PFSK-1 (cell line): ENCODE results near the gene ALKBH2.

ENCODE experiments used
- FOXP2 ChIP-seq: optimal IDR thresholded peaks from 2 replicates; pipeline ENCODE3; 2011; ENCODE audit warnings: borderline replicate concordance, control low read depth, inconsistent platforms; ENCODE audit not compliant: insufficient read depth; ENCODE audit errors: extremely low read length, extremely low read depth
- POLR2AphosphoS5 ChIP-seq: IDR thresholded peaks from 2 replicates; pipeline ENCODE4 v1.6.1; 2012; ENCODE audit warnings: low read depth, mild to moderate bottlenecking, control low read depth, low read length, moderate library complexity
- SIN3A ChIP-seq: IDR thresholded peaks from 2 replicates; pipeline ENCODE4 v1.6.1; 2012; ENCODE audit warnings: mild to moderate bottlenecking, low read length, moderate library complexity, borderline replicate concordance; ENCODE audit not compliant: insufficient read depth
- TAF1 ChIP-seq: IDR thresholded peaks from 2 replicates; pipeline ENCODE4 v1.6.1; 2012; ENCODE audit warnings: low read length, control low read depth, borderline replicate concordance; ENCODE audit not compliant: insufficient read depth
- TF ChIP-seq, protein P1 (sequence below), 2 experiments: IDR thresholded peaks; 2 replicates each; pipeline versions ENCODE4 v1.6.1 to v1.8.0; 2011 to 2012; ENCODE audit warnings: low read depth in 2 of 2, low read length in 2 of 2, control low read depth in 1 of 2, inconsistent platforms in 1 of 2, mild to moderate bottlenecking in 1 of 2, moderate library complexity in 1 of 2; ENCODE audit not compliant: insufficient read depth in 1 of 2

Gene ALKBH2

DNA sequence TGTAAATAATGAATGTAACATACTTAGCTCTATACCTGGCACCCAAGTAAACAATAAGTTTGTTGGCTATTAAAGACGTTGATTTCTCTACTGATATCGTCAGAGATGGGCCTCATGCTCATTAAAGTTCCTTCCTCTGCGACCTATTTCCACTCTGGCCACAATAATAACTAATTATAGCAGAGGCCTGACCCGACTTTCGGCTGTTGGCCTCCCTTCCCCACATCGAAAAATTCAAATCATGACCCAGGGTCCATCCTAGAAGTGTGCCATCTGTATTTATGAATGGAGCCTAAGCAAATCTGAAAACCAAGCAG, 41.2 kb downstream of the ALKBH2 start:
- TF ChIP-seq POLR2AphosphoS5 (no peak; the same call in 1 of the 2 replicates), TAF1 (no peak), FOXP2 (no peak), SIN3A (peak; percentile 93; the same call in 1 of the 2 replicates)
- TF ChIP-seq, protein P1, sequence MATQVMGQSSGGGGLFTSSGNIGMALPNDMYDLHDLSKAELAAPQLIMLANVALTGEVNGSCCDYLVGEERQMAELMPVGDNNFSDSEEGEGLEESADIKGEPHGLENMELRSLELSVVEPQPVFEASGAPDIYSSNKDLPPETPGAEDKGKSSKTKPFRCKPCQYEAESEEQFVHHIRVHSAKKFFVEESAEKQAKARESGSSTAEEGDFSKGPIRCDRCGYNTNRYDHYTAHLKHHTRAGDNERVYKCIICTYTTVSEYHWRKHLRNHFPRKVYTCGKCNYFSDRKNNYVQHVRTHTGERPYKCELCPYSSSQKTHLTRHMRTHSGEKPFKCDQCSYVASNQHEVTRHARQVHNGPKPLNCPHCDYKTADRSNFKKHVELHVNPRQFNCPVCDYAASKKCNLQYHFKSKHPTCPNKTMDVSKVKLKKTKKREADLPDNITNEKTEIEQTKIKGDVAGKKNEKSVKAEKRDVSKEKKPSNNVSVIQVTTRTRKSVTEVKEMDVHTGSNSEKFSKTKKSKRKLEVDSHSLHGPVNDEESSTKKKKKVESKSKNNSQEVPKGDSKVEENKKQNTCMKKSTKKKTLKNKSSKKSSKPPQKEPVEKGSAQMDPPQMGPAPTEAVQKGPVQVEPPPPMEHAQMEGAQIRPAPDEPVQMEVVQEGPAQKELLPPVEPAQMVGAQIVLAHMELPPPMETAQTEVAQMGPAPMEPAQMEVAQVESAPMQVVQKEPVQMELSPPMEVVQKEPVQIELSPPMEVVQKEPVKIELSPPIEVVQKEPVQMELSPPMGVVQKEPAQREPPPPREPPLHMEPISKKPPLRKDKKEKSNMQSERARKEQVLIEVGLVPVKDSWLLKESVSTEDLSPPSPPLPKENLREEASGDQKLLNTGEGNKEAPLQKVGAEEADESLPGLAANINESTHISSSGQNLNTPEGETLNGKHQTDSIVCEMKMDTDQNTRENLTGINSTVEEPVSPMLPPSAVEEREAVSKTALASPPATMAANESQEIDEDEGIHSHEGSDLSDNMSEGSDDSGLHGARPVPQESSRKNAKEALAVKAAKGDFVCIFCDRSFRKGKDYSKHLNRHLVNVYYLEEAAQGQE (IDR thresholded peaks at IDR 0.05; ENCODE audit: insufficient read depth in 1 of 2, low read depth in 2 of 2, low read length in 2 of 2), result no peak

DNA sequence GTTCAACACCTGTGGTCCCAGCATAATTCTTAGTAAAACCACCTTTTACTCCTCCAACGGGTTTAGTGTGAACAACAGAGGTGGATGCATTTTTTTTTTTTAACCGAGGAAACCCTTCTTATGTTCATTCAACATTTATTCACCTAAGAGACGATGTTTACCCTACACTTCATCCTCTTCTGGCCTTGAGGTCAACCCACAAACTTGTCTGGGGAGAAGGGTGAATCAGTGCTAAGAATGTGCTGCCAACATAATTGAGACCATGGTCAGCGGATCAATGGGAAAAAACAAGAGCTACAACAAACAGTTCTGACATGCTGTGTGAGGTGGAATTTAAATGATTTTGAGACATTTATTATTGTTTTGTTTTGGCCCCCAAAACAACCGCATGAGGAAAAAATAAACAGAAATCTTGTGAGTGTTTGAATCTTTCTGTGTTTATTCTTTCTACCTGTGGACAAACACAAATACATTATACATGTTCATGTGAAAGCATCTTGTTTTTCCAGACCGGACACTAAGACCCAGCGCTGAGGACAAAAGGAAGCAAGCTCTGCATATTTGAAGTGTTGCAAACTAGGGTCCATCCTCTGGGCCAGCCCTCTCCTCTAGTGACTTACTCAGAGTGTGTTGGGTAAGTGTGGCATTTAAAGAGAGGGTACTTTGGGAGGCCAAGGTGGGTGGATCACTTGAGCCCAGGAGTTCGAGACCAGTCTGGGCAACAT, 46.0 kb downstream of the ALKBH2 start:
- TF ChIP-seq SIN3A (no peak), TAF1 (no peak), POLR2AphosphoS5 (no peak), FOXP2 (no peak)
- TF ChIP-seq, protein P1 (IDR thresholded peaks at IDR 0.05; ENCODE audit: insufficient read depth in 1 of 2, low read depth in 2 of 2, low read length in 2 of 2), result no peak

DNA sequence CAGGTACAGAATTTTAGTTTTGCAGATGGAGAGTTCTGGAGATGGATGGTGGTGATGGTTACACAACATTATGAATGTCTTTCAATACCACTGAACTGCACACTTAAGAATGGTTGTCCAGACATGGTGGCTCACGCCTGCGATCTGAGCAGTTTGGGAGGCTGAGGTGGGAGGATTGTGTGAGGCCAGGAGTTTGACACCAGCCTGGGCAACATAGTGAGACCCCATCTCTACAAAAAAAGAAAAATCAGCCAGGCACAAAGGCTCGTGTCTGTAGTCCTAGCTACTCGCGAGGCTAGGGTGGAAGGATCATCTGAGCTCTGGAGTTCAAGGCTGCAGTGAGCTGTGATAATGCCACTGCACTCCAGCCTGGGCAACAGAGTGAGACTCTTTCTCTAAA, 49.0 kb downstream of the ALKBH2 start:
- TF ChIP-seq FOXP2, result no peak
- TF ChIP-seq, protein P1 (IDR thresholded peaks at IDR 0.05; ENCODE audit: insufficient read depth in 1 of 2, low read depth in 2 of 2, low read length in 2 of 2), result no peak
- no peak for TF ChIP-seq POLR2AphosphoS5
- TF ChIP-seq TAF1, result no peak
- no peak for TF ChIP-seq SIN3A
